Measurements from ENCODE around the gene RARB. TPM values are rescaled to one million over a fixed set of nuclear protein-coding genes. Genes with fewer than 3 reads are reported as not detected.

The RARB gene
- total RNA-seq, 1 experiment from 2014 or later = 29.9 TPM

GRCh38 chr3:25515171-25515570 lies 87.1 kb downstream of the RARB start:
- DNase-seq (ENCODE audit: low read depth) = no peak
- in situ Hi-C loops (cut with HindIII; ENCODE audit: low pct_unique_long_range_greater_than_20kb, low sequenced_read_pairs) = no loop called here

DNA sequence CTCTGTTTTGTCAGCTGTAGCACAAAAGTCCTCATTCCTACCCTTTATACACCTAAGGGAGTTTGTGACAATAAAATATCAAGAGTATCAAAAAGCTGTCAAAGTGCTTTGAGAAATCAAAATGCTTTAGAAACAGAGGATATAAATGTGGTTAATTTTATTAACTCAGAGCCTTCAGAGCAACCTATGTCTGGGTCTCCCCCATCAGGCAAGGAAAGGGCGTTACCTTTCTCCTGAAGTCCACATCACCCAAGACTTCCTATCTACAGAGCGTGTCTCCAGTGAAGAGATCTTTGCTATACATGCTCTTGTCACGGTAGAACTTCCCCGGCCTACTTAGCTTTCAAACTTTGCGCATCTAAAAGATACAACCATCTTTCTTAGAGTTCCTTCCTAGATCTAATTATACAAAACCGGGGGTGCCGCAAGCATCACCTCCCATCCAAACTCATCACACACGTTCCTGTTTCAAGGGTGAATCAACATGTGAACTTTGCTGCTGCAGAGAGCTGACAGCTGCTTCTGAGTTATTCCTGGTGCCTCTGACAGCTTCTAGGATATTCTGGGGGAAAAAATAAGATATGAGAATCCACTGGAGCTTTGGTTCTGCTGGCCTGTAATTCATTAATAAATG lies 93.0 kb downstream of the RARB start:
- in situ Hi-C loops (cut with HindIII; ENCODE audit: low pct_unique_long_range_greater_than_20kb, low sequenced_read_pairs) = no loop called here
- no peak for DNase-seq (ENCODE audit: low read depth)

- no peak for DNase-seq (ENCODE audit: low read depth)
- in situ Hi-C loops (cut with HindIII; ENCODE audit: low pct_unique_long_range_greater_than_20kb, low sequenced_read_pairs) = no loop called here
Observed at GRCh38 chr3:25527336-25527735, 99.3 kb downstream of the RARB start.

DNA sequence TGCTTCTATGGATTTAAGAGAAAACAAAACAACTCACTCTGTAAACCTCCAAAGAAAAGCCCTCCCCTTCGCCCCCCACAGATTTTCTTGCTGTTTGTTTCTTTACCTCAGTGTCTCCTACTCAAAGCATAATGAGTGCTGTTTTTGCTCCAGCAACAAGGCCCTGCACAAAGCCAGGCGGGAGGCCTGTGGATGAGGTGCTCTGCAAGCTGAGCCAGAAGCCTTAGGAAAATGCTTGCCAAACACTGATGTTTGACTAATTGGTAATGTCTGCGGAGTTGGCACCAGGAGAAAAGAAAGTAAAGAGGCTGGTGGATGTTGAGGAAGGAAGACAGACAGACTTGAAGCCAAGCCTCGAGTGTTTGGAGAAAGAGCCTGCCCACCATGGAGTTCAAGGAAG lies 99.7 kb downstream of the RARB start:
- no peak for DNase-seq (ENCODE audit: low read depth)
- in situ Hi-C loops (cut with HindIII; ENCODE audit: low pct_unique_long_range_greater_than_20kb, low sequenced_read_pairs) = no loop called here

DNA sequence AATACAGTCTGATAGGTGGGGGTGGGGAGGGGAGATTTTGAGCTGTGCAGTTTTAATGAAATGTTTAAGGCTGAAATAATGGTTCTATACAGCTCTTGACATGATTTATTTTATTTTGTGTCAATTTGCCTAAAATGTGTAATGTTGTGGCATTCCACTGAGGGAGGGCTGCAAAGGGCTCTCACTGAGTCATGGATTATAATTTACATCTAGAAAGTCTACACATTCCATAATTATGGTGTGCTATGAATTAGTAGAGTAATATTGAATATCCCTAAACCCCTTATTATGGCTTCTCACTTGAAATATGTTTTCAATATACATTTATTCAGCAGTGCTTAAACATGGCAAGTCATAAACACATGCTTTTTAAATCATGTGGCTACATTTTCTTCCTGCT lies 103.9 kb downstream of the RARB start:
- DNase-seq (ENCODE audit: low read depth) = no peak
- in situ Hi-C loops (cut with HindIII; ENCODE audit: low pct_unique_long_range_greater_than_20kb, low sequenced_read_pairs) = no loop called here

GRCh38 chr3:25532431-25533162 lies 104.5 kb downstream of the RARB start:
- in situ Hi-C loops (cut with HindIII; ENCODE audit: low pct_unique_long_range_greater_than_20kb, low sequenced_read_pairs) = no loop called here
- DNase-seq (ENCODE audit: low read depth) = no peak

- in situ Hi-C loops (cut with HindIII; ENCODE audit: low pct_unique_long_range_greater_than_20kb, low sequenced_read_pairs) = no loop called here
- no peak for DNase-seq (ENCODE audit: low read depth)
Observed at GRCh38 chr3:25533399-25533798, 105.3 kb downstream of the RARB start.

DNA sequence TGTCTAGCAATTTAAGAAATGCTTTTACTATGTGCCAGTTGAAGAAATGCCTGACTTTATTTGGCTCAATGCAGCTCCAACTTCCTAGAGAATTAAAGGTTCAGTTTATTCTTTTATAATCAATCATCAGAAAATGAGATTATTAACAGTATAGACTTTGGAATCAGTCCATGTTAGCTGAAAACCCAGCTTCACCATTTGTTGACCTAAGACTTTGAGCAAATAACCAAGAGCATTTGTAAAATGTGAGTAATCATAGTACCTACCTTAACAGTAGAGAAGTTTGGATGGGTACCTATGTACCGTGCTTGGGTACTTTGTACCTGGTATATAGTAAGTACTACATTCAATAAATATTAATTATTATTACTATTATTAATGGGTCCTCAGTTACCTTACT lies 105.9 kb downstream of the RARB start:
- no peak for DNase-seq (ENCODE audit: low read depth)
- in situ Hi-C loops (cut with HindIII; ENCODE audit: low pct_unique_long_range_greater_than_20kb, low sequenced_read_pairs) = no loop called here

- no peak for DNase-seq (ENCODE audit: low read depth)
- in situ Hi-C loops (cut with HindIII; ENCODE audit: low pct_unique_long_range_greater_than_20kb, low sequenced_read_pairs) = no loop called here
Observed at GRCh38 chr3:25536521-25537391, 108.7 kb downstream of the RARB start.

GRCh38 chr3:25537516-25537915 lies 109.5 kb downstream of the RARB start:
- in situ Hi-C loops (cut with HindIII; ENCODE audit: low pct_unique_long_range_greater_than_20kb, low sequenced_read_pairs) = no loop called here
- DNase-seq (ENCODE audit: low read depth) = no peak

GRCh38 chr3:25540273-25540672 lies 112.2 kb downstream of the RARB start:
- DNase-seq (ENCODE audit: low read depth) = no peak
- in situ Hi-C loops (cut with HindIII; ENCODE audit: low pct_unique_long_range_greater_than_20kb, low sequenced_read_pairs) = no loop called here

GRCh38 chr3:25542492-25543039 lies 114.5 kb downstream of the RARB start:
- no peak for DNase-seq (ENCODE audit: low read depth)

GRCh38 chr3:25547103-25547502 lies 119.0 kb downstream of the RARB start:
- in situ Hi-C loops (cut with HindIII; ENCODE audit: low pct_unique_long_range_greater_than_20kb, low sequenced_read_pairs) = no loop called here
- DNase-seq (ENCODE audit: low read depth) = no peak

More at GRCh38 chr3:25542492-25543039, 114.5 kb downstream of the RARB start:
- in situ Hi-C loops (cut with HindIII; ENCODE audit: low pct_unique_long_range_greater_than_20kb, low sequenced_read_pairs) = no loop called here

- in situ Hi-C loops (cut with HindIII; ENCODE audit: low pct_unique_long_range_greater_than_20kb, low sequenced_read_pairs) = no loop called here
- DNase-seq (ENCODE audit: low read depth) = no peak
Observed at GRCh38 chr3:25547943-25548674, 120.0 kb downstream of the RARB start.

GRCh38 chr3:25548836-25549235 lies 120.8 kb downstream of the RARB start:
- in situ Hi-C loops (cut with HindIII; ENCODE audit: low pct_unique_long_range_greater_than_20kb, low sequenced_read_pairs) = no loop called here
- DNase-seq (ENCODE audit: low read depth) = no peak

GRCh38 chr3:25552251-25552650 lies 124.2 kb downstream of the RARB start:
- no peak for DNase-seq (ENCODE audit: low read depth)
- in situ Hi-C loops (cut with HindIII; ENCODE audit: low pct_unique_long_range_greater_than_20kb, low sequenced_read_pairs) = no loop called here

- in situ Hi-C loops (cut with HindIII; ENCODE audit: low pct_unique_long_range_greater_than_20kb, low sequenced_read_pairs) = no loop called here
- DNase-seq (ENCODE audit: low read depth) = no peak
Observed at GRCh38 chr3:25554376-25554775, 126.3 kb downstream of the RARB start.

- DNase-seq (ENCODE audit: low read depth) = no peak
- in situ Hi-C loops (cut with HindIII; ENCODE audit: low pct_unique_long_range_greater_than_20kb, low sequenced_read_pairs) = no loop called here
Observed at GRCh38 chr3:25555695-25556437, 127.8 kb downstream of the RARB start.
